Pons (tissue), 1 donor: ENCODE measurements around the gene HOXC13.

Experiments
- DNase-seq: peaks from one replicate; pipeline ENCODE4 v3.0.0-alpha.2; 2016; ENCODE audit warnings: low spot score

HOXC13 gene

GRCh38 chr12:53938326-53939140 lies at the start of gene HOXC13:
Gene HOXC13, plus strand, starts transcription at chr12:53938831. Its CDS starts 76 bp downstream, at chr12:53938907.
- DNase-seq, result no peak

- DNase-seq, result no peak
Observed at GRCh38 chr12:53890081-53890480, 48.5 kb upstream of the HOXC13 start.

- no peak for DNase-seq
Observed at GRCh38 chr12:53892762-53893395, 45.8 kb upstream of the HOXC13 start.

- no peak for DNase-seq
Observed at GRCh38 chr12:53899230-53899629, 39.4 kb upstream of the HOXC13 start.

GRCh38 chr12:53907103-53907502 lies 31.5 kb upstream of the HOXC13 start:
- no peak for DNase-seq

GRCh38 chr12:53916788-53917655 lies 21.6 kb upstream of the HOXC13 start:
- no peak for DNase-seq

- no peak for DNase-seq
Observed at GRCh38 chr12:53924521-53925405, 13.9 kb upstream of the HOXC13 start.

GRCh38 chr12:53927220-53928029 lies 11.2 kb upstream of the HOXC13 start:
- DNase-seq, result no peak

GRCh38 chr12:53928054-53928835 lies 10.4 kb upstream of the HOXC13 start:
- no peak for DNase-seq

GRCh38 chr12:53929527-53929926 lies 9.1 kb upstream of the HOXC13 start:
- DNase-seq, result no peak

- no peak for DNase-seq
Observed at GRCh38 chr12:53930591-53931255, 7.9 kb upstream of the HOXC13 start.

- no peak for DNase-seq
Observed at GRCh38 chr12:53931844-53932581, 6.6 kb upstream of the HOXC13 start.

GRCh38 chr12:53932915-53933314 lies 5.7 kb upstream of the HOXC13 start:
- DNase-seq, result no peak

- no peak for DNase-seq
Observed at GRCh38 chr12:53935383-53936341, 3.0 kb upstream of the HOXC13 start.

GRCh38 chr12:53937099-53937498 lies 1.5 kb upstream of the HOXC13 start:
- no peak for DNase-seq

- DNase-seq, result no peak
Observed at GRCh38 chr12:53937596-53938325, 870 bp upstream of the HOXC13 start.
